ENCODE data around the gene WSB2. TPM values are rescaled to one million over a fixed set of nuclear protein-coding genes. Genes with fewer than 3 reads are reported as not detected.
A peak's percentile ranks its signal among the peaks of the same experiment; 100 is the strongest.

The WSB2 gene
- total RNA-seq, 1 experiment from 2014 or later, result 193 TPM

GRCh38 chr12:118102070-118102469, 41.1 kb upstream of the WSB2 start:
- no peak overlapping the region; the same call in 1 of the 2 replicates for H3K27ac ChIP-seq (ENCODE audit: low read length)

GRCh38 chr12:118101051-118101450, 40.1 kb upstream of the WSB2 start:
- POLR2A ChIA-PET, result no interaction called here

More at GRCh38 chr12:118102070-118102469, 41.1 kb upstream of the WSB2 start:
- Histone ChIP-seq H3K36me3 (ENCODE audit: control insufficient read depth, insufficient read depth, low read length) (no peaks in the 10 kb centered on the region), H3K4me3 (ENCODE audit: low read depth in 2 of 2, low read length in 2 of 2) (peak overlapping the region; percentile 69 to 83), H3K27me3 (ENCODE audit: control insufficient read depth, insufficient read depth, low read length) (no peaks in the 10 kb centered on the region), H3K4me1 (ENCODE audit: control insufficient read depth, insufficient read depth, low read length) (peaks cover 12% of the 10 kb centered on the region), H3K9me3 (ENCODE audit: control insufficient read depth, insufficient read depth, low read depth, low read length) (no peaks in the 10 kb centered on the region)
- no peak for ATAC-seq
- ChIA-PET POLR2A (interaction anchor here (0.5 kb wide), 2 partner anchors 13 to 56 kb away, joined by 3 to 5 read pairs; no protein-coding TSS in a partner anchor), CTCF (no interaction called here)
- BruUV-seq (replicated peaks), result no TSS peak
- DNase-seq (ENCODE audit: low read depth, low spot score), result no peak
- in situ Hi-C loops (cut with HindIII; ENCODE audit: low pct_unique_long_range_greater_than_20kb, low sequenced_read_pairs) (no loop called here), intact Hi-C loops (cut with micrococcal nuclease; ENCODE audit: unreplicated experiment) (no loop called here)
- no peak for TF ChIP-seq SIN3A (IDR thresholded peaks at IDR 0.05; ENCODE audit: borderline replicate concordance, insufficient read depth, low read depth, low read length)
- no peak for TF ChIP-seq REST (IDR thresholded peaks at IDR 0.05; ENCODE audit: insufficient read depth in 1 of 2, low read depth in 2 of 2, low read length in 1 of 2)
- no peak for TF ChIP-seq POLR2AphosphoS5 (IDR thresholded peaks at IDR 0.05; ENCODE audit: low read depth, low read length)
- TF ChIP-seq, protein P1, sequence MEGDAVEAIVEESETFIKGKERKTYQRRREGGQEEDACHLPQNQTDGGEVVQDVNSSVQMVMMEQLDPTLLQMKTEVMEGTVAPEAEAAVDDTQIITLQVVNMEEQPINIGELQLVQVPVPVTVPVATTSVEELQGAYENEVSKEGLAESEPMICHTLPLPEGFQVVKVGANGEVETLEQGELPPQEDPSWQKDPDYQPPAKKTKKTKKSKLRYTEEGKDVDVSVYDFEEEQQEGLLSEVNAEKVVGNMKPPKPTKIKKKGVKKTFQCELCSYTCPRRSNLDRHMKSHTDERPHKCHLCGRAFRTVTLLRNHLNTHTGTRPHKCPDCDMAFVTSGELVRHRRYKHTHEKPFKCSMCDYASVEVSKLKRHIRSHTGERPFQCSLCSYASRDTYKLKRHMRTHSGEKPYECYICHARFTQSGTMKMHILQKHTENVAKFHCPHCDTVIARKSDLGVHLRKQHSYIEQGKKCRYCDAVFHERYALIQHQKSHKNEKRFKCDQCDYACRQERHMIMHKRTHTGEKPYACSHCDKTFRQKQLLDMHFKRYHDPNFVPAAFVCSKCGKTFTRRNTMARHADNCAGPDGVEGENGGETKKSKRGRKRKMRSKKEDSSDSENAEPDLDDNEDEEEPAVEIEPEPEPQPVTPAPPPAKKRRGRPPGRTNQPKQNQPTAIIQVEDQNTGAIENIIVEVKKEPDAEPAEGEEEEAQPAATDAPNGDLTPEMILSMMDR (IDR thresholded peaks at IDR 0.05), result no peak
- TF ChIP-seq TCF7L2 (IDR thresholded peaks at IDR 0.05; ENCODE audit: low read depth, low read length), result no peak

More at GRCh38 chr12:118101051-118101450, 40.1 kb upstream of the WSB2 start:
- no TSS peak for BruUV-seq (replicated peaks)
- no peaks in the 10 kb centered on the region for H3K9me3 ChIP-seq (ENCODE audit: control insufficient read depth, insufficient read depth, low read depth, low read length)
- DNase-seq (ENCODE audit: low read depth, low spot score), result no peak
- in situ Hi-C loops (cut with HindIII; ENCODE audit: low pct_unique_long_range_greater_than_20kb, low sequenced_read_pairs) (no loop called here), intact Hi-C loops (cut with micrococcal nuclease; ENCODE audit: unreplicated experiment) (no loop called here)
- no peaks in the 10 kb centered on the region for H3K36me3 ChIP-seq (ENCODE audit: control insufficient read depth, insufficient read depth, low read length)
- no peak for ATAC-seq
- TF ChIP-seq TCF7L2 (IDR thresholded peaks at IDR 0.05; ENCODE audit: low read depth, low read length), result no peak
- no peak for TF ChIP-seq SIN3A (IDR thresholded peaks at IDR 0.05; ENCODE audit: borderline replicate concordance, insufficient read depth, low read depth, low read length)
- TF ChIP-seq POLR2AphosphoS5 (IDR thresholded peaks at IDR 0.05; ENCODE audit: low read depth, low read length), result no peak
- TF ChIP-seq, protein P1 (IDR thresholded peaks at IDR 0.05), result no peak
- H3K4me3 ChIP-seq (ENCODE audit: low read depth in 2 of 2, low read length in 2 of 2), result no peak overlapping the region
- H3K27me3 ChIP-seq (ENCODE audit: control insufficient read depth, insufficient read depth, low read length), result no peaks in the 10 kb centered on the region
- CTCF ChIA-PET, result no interaction called here
- H3K4me1 ChIP-seq (ENCODE audit: control insufficient read depth, insufficient read depth, low read length), result peaks cover 12% of the 10 kb centered on the region
- H3K27ac ChIP-seq (ENCODE audit: low read length), result no peak overlapping the region
